MM.1S (cell line): Measurements from ENCODE around the gene MACROD1.

Experiments used
- EZH2 ChIP-seq: fragments of 300-600 bp; sonication (generic); optimal IDR thresholded peaks from 2 replicates; pipeline ENCODE3; 2017; ENCODE audit warnings: low read depth, mild to moderate bottlenecking, antibody characterized with exemption, low read length, mixed read lengths
- EZH2phosphoT487 ChIP-seq: fragments of 300-600 bp; sonication (generic); IDR thresholded peaks from 2 replicates; pipeline ENCODE4 v1.6.1; 2018; ENCODE audit warnings: antibody characterized with exemption, low read length
- TF ChIP-seq, protein P1 (sequence below): fragments of 300-600 bp; sonication (generic); IDR thresholded peaks from 2 replicates; pipeline ENCODE4 v1.5.1; 2016; ENCODE audit warnings: antibody characterized with exemption, low read length, mixed read lengths

DNA sequence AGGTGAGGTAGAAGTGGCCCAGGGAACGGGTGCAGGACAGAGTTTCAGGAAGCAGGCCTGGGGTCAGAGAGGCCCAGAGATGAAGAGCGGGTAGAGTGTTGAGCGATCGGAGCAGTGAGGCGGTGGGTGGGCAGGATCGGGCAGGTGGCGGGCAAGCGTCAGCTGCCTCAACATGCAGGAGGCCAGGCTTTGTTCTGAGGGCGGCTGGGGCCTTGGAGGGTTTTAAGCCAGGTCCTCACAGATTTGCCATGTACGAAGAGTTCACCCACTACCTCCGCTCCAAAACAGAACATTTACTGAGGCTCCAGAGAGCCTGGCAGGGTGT is 100.8 kb downstream of the MACROD1 start:
- TF ChIP-seq, protein P1, sequence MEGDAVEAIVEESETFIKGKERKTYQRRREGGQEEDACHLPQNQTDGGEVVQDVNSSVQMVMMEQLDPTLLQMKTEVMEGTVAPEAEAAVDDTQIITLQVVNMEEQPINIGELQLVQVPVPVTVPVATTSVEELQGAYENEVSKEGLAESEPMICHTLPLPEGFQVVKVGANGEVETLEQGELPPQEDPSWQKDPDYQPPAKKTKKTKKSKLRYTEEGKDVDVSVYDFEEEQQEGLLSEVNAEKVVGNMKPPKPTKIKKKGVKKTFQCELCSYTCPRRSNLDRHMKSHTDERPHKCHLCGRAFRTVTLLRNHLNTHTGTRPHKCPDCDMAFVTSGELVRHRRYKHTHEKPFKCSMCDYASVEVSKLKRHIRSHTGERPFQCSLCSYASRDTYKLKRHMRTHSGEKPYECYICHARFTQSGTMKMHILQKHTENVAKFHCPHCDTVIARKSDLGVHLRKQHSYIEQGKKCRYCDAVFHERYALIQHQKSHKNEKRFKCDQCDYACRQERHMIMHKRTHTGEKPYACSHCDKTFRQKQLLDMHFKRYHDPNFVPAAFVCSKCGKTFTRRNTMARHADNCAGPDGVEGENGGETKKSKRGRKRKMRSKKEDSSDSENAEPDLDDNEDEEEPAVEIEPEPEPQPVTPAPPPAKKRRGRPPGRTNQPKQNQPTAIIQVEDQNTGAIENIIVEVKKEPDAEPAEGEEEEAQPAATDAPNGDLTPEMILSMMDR, result no peak
- no peak for TF ChIP-seq EZH2
- TF ChIP-seq EZH2phosphoT487, result no peak
